Measurements from ENCODE around the gene MRPL36.

- TF ChIP-seq, protein P1, sequence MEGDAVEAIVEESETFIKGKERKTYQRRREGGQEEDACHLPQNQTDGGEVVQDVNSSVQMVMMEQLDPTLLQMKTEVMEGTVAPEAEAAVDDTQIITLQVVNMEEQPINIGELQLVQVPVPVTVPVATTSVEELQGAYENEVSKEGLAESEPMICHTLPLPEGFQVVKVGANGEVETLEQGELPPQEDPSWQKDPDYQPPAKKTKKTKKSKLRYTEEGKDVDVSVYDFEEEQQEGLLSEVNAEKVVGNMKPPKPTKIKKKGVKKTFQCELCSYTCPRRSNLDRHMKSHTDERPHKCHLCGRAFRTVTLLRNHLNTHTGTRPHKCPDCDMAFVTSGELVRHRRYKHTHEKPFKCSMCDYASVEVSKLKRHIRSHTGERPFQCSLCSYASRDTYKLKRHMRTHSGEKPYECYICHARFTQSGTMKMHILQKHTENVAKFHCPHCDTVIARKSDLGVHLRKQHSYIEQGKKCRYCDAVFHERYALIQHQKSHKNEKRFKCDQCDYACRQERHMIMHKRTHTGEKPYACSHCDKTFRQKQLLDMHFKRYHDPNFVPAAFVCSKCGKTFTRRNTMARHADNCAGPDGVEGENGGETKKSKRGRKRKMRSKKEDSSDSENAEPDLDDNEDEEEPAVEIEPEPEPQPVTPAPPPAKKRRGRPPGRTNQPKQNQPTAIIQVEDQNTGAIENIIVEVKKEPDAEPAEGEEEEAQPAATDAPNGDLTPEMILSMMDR (conservative IDR thresholded peaks at IDR 0.05 in 1 of 2, IDR thresholded peaks at IDR 0.05 in 1 of 2; ENCODE audit: extremely low read depth in 1 of 2, insufficient read depth in 1 of 2, low read depth in 1 of 2, low read length in 2 of 2), result no peak
- no peak for TF ChIP-seq EZH2 (IDR thresholded peaks at IDR 0.05; ENCODE audit: borderline replicate concordance, low read length)
These were observed 35.6 kb downstream of the MRPL36 start for GRCh38 chr5:1763960-1764605.
